T-helper 2 cell treated with Interferon-gamma antibody and Interleukin-4, amounts not matched to agents 5 μg/mL and 100 μg/mL, for 36 hours (primary cell): ENCODE results near the gene ZNF438.

Experiments used
- DNase-seq: peaks from one replicate; pipeline ENCODE4 v3.0.0; 2021; ENCODE audit warnings: low spot score
- H3K27ac Mint-ChIP-seq: one replicate; pipeline ENCODE4 v1.8.0; 2021; ENCODE audit warnings: mild to moderate bottlenecking, mixed read lengths
- H3K27me3 Mint-ChIP-seq: one replicate; pipeline ENCODE4 v1.8.0; 2021; ENCODE audit warnings: low read depth, mixed read lengths
- H3K36me3 Mint-ChIP-seq: one replicate; pipeline ENCODE4 v1.8.0; 2021; ENCODE audit warnings: low read depth, mixed read lengths
- H3K4me1 Mint-ChIP-seq: one replicate; pipeline ENCODE4 v1.8.0; 2021; ENCODE audit warnings: low read depth, mixed read lengths
- H3K4me3 Mint-ChIP-seq: one replicate; pipeline ENCODE4 v1.8.0; 2022; ENCODE audit warnings: mild to moderate bottlenecking, moderate library complexity, mixed read lengths
- H3K9me3 Mint-ChIP-seq: one replicate; pipeline ENCODE4 v1.8.0; 2021; ENCODE audit warnings: mixed read lengths

Gene ZNF438

GRCh38 chr10:31031558-31032257 is at the start of gene ZNF438:
TSS of gene ZNF438 (minus strand) at chr10:31031865. CDS start at chr10:30877034, 154,831 bp downstream.
- Mint-ChIP-seq H3K36me3 (peaks cover 4% of the 10 kb centered on the region), H3K4me3 (peak within 1 kb of the TSS; percentile 88)
- peak; percentile 92 for DNase-seq

GRCh38 chr10:31076610-31076988 is 44.9 kb upstream of the ZNF438 start:
- peaks cover 10% of the 10 kb centered on the region for H3K27me3 Mint-ChIP-seq
- DNase-seq: no peak
- no peak overlapping the region for H3K27ac Mint-ChIP-seq
- H3K9me3 Mint-ChIP-seq: no peaks in the 10 kb centered on the region
- no peak overlapping the region for H3K4me3 Mint-ChIP-seq
- no peaks in the 10 kb centered on the region for H3K36me3 Mint-ChIP-seq
- H3K4me1 Mint-ChIP-seq: peaks cover 1% of the 10 kb centered on the region

More at GRCh38 chr10:31031558-31032257, at the start of gene ZNF438:
- Mint-ChIP-seq H3K4me1 (peaks cover 26% of the 10 kb centered on the region), H3K27ac (peak within 1 kb of the TSS; percentile 98), H3K27me3 (no peaks in the 10 kb centered on the region), H3K9me3 (no peaks in the 10 kb centered on the region)

GRCh38 chr10:31075881-31076609 is 44.4 kb upstream of the ZNF438 start:
- Mint-ChIP-seq H3K27me3 (peaks cover 10% of the 10 kb centered on the region), H3K4me1 (peaks cover 1% of the 10 kb centered on the region), H3K27ac (no peak overlapping the region), H3K9me3 (no peaks in the 10 kb centered on the region), H3K36me3 (no peaks in the 10 kb centered on the region), H3K4me3 (no peak overlapping the region)
- no peak for DNase-seq

- H3K9me3 Mint-ChIP-seq: no peaks in the 10 kb centered on the region
- H3K27me3 Mint-ChIP-seq: peaks cover 12% of the 10 kb centered on the region
- peaks cover 3% of the 10 kb centered on the region for H3K4me1 Mint-ChIP-seq
- no peak overlapping the region for H3K27ac Mint-ChIP-seq
- no peak for DNase-seq
- no peak overlapping the region for H3K4me3 Mint-ChIP-seq
- no peaks in the 10 kb centered on the region for H3K36me3 Mint-ChIP-seq
Observed at GRCh38 chr10:31075434-31075833, 43.8 kb upstream of the ZNF438 start.

- no peak overlapping the region for H3K27ac Mint-ChIP-seq
- H3K4me3 Mint-ChIP-seq: no peak overlapping the region
- no peaks in the 10 kb centered on the region for H3K36me3 Mint-ChIP-seq
- no peaks in the 10 kb centered on the region for H3K9me3 Mint-ChIP-seq
- H3K4me1 Mint-ChIP-seq: peaks cover 6% of the 10 kb centered on the region
- peaks cover 15% of the 10 kb centered on the region for H3K27me3 Mint-ChIP-seq
- no peak for DNase-seq
Observed at GRCh38 chr10:31074722-31075086, 43.0 kb upstream of the ZNF438 start.

GRCh38 chr10:31073996-31074721 is 42.5 kb upstream of the ZNF438 start:
- Mint-ChIP-seq H3K27me3 (peaks cover 19% of the 10 kb centered on the region), H3K4me1 (peaks cover 6% of the 10 kb centered on the region), H3K4me3 (no peak overlapping the region), H3K9me3 (no peaks in the 10 kb centered on the region), H3K27ac (no peak overlapping the region), H3K36me3 (no peaks in the 10 kb centered on the region)
- DNase-seq: no peak

- peaks cover 6% of the 10 kb centered on the region for H3K4me1 Mint-ChIP-seq
- no peaks in the 10 kb centered on the region for H3K9me3 Mint-ChIP-seq
- H3K27me3 Mint-ChIP-seq: peaks cover 26% of the 10 kb centered on the region
- no peaks in the 10 kb centered on the region for H3K36me3 Mint-ChIP-seq
- H3K27ac Mint-ChIP-seq: no peak overlapping the region
- no peak for DNase-seq
- H3K4me3 Mint-ChIP-seq: no peak overlapping the region
Observed at GRCh38 chr10:31073211-31073610, 41.5 kb upstream of the ZNF438 start.

GRCh38 chr10:31072451-31072850 is 40.8 kb upstream of the ZNF438 start:
- DNase-seq: no peak
- H3K36me3 Mint-ChIP-seq: no peaks in the 10 kb centered on the region
- H3K4me3 Mint-ChIP-seq: no peak overlapping the region
- no peak overlapping the region for H3K27ac Mint-ChIP-seq
- no peaks in the 10 kb centered on the region for H3K9me3 Mint-ChIP-seq
- peaks cover 6% of the 10 kb centered on the region for H3K4me1 Mint-ChIP-seq
- H3K27me3 Mint-ChIP-seq: peaks cover 27% of the 10 kb centered on the region

GRCh38 chr10:31071232-31072005 is 39.8 kb upstream of the ZNF438 start:
- no peaks in the 10 kb centered on the region for H3K36me3 Mint-ChIP-seq
- no peaks in the 10 kb centered on the region for H3K9me3 Mint-ChIP-seq
- H3K4me3 Mint-ChIP-seq: no peak overlapping the region
- H3K4me1 Mint-ChIP-seq: peaks cover 6% of the 10 kb centered on the region
- DNase-seq: no peak
- H3K27ac Mint-ChIP-seq: no peak overlapping the region
- H3K27me3 Mint-ChIP-seq: peaks cover 24% of the 10 kb centered on the region

- Mint-ChIP-seq H3K4me1 (peaks cover 6% of the 10 kb centered on the region), H3K27me3 (peaks cover 24% of the 10 kb centered on the region), H3K36me3 (no peaks in the 10 kb centered on the region), H3K27ac (no peak overlapping the region), H3K4me3 (no peak overlapping the region), H3K9me3 (no peaks in the 10 kb centered on the region)
- no peak for DNase-seq
Observed at GRCh38 chr10:31070691-31071090, 39.0 kb upstream of the ZNF438 start.

GRCh38 chr10:31070025-31070424 is 38.4 kb upstream of the ZNF438 start:
- DNase-seq: no peak
- Mint-ChIP-seq H3K27me3 (peaks cover 24% of the 10 kb centered on the region), H3K9me3 (no peaks in the 10 kb centered on the region), H3K27ac (no peak overlapping the region), H3K36me3 (no peaks in the 10 kb centered on the region), H3K4me3 (no peak overlapping the region), H3K4me1 (peaks cover 6% of the 10 kb centered on the region)

- Mint-ChIP-seq H3K9me3 (no peaks in the 10 kb centered on the region), H3K4me1 (peaks cover 6% of the 10 kb centered on the region), H3K27ac (no peak overlapping the region), H3K27me3 (peaks cover 24% of the 10 kb centered on the region), H3K4me3 (no peak overlapping the region), H3K36me3 (no peaks in the 10 kb centered on the region)
- no peak for DNase-seq
Observed at GRCh38 chr10:31069411-31069810, 37.7 kb upstream of the ZNF438 start.

- Mint-ChIP-seq H3K36me3 (no peaks in the 10 kb centered on the region), H3K27ac (no peak overlapping the region), H3K9me3 (no peaks in the 10 kb centered on the region), H3K27me3 (peaks cover 13% of the 10 kb centered on the region), H3K4me3 (no peak overlapping the region), H3K4me1 (no peaks in the 10 kb centered on the region)
- DNase-seq: no peak
Observed at GRCh38 chr10:31064348-31064747, 32.7 kb upstream of the ZNF438 start.
